WTC11 (cell line): Measurements from ENCODE around the gene GGN. TPM values are rescaled to one million over a fixed set of nuclear protein-coding genes. Genes with fewer than 3 reads are reported as not detected.
A peak's percentile ranks its signal among the peaks of the same experiment; 100 is the strongest.

Experiments used
- ATAC-seq: fragments of 200-7000 bp; cut with Tn5 transposase; 2 replicates; pipeline ENCODE4 v1.10.0; 2021; ENCODE audit warnings: mild to moderate bottlenecking, moderate library complexity
- CTCF ChIA-PET: fragments of 300-600 bp; sonication (Branson Sonifier 250); formaldehyde crosslinking; loops from one replicate; lab custom pipeline; 2021; ENCODE audit warnings: antibody characterized with exemption; lab: Charles Lee
- POLR2A ChIA-PET: fragments of 350-600 bp; sonication (Branson Sonifier 250); formaldehyde crosslinking; loops from one replicate; lab custom pipeline; 2021; ENCODE audit warnings: antibody characterized with exemption; lab: Charles Lee
- DNase-seq: peaks from one replicate; pipeline ENCODE4 v3.0.0; 2021; ENCODE audit warnings: low spot score
- H3K27ac Mint-ChIP-seq: 2 replicates; pipeline ENCODE4 v1.8.0; 2021; ENCODE audit warnings: mixed read lengths
- H3K27me3 Mint-ChIP-seq: 2 replicates; pipeline ENCODE4 v1.8.0; 2021; ENCODE audit warnings: low read depth, mild to moderate bottlenecking, moderate library complexity, mixed read lengths
- H3K36me3 Mint-ChIP-seq: 2 replicates; pipeline ENCODE4 v1.8.0; 2021; ENCODE audit warnings: mixed read lengths
- H3K4me1 Mint-ChIP-seq: 2 replicates; pipeline ENCODE4 v1.8.0; 2022; ENCODE audit warnings: mixed read lengths
- H3K4me3 Mint-ChIP-seq: 2 replicates; pipeline ENCODE4 v1.8.0; 2021; ENCODE audit warnings: mild to moderate bottlenecking, moderate library complexity, mixed read lengths
- H3K9me3 Mint-ChIP-seq: 2 replicates; pipeline ENCODE4 v1.8.0; 2021; ENCODE audit warnings: mixed read lengths
- ATF2 ChIP-seq: sonication (generic); formaldehyde crosslinking; IDR thresholded peaks from 2 replicates; pipeline ENCODE4 v1.8.1; 2022; ENCODE audit warnings: low read depth, missing genetic modification reagents, borderline replicate concordance
- CREB1 ChIP-seq: sonication (generic); formaldehyde crosslinking; IDR thresholded peaks from 2 replicates; pipeline ENCODE4 v1.8.0; 2023; ENCODE audit warnings: mild to moderate bottlenecking, missing genetic modification reagents
- ERG ChIP-seq: fragments of 250-450 bp; sonication (Bioruptor Pico); IDR thresholded peaks from 2 replicates; pipeline ENCODE4 v1.8.0; 2021; ENCODE audit warnings: mild to moderate bottlenecking
- GTF2I ChIP-seq: fragments of 250-450 bp; sonication (Bioruptor Pico); conservative IDR thresholded peaks from 2 replicates; pipeline ENCODE4 v1.4.0; 2021; ENCODE audit warnings: mild to moderate bottlenecking
- HMGXB4 ChIP-seq: sonication (generic); formaldehyde crosslinking; IDR thresholded peaks from 2 replicates; pipeline ENCODE4 v1.8.1; 2023; ENCODE audit warnings: mild to moderate bottlenecking, moderate library complexity, missing genetic modification reagents
- IRF1 ChIP-seq: sonication (generic); formaldehyde crosslinking; IDR thresholded peaks from 2 replicates; pipeline ENCODE4 v1.8.0; 2023; ENCODE audit warnings: missing genetic modification reagents
- MYBL2 ChIP-seq: sonication (generic); formaldehyde crosslinking; IDR thresholded peaks from 2 replicates; pipeline ENCODE4 v1.8.1; 2023; ENCODE audit warnings: mild to moderate bottlenecking, moderate library complexity, missing genetic modification reagents
- NFE2L1 ChIP-seq: sonication (generic); formaldehyde crosslinking; IDR thresholded peaks from 2 replicates; pipeline ENCODE4 v1.8.1; 2023; ENCODE audit warnings: missing genetic modification reagents
- RELA ChIP-seq: sonication (generic); formaldehyde crosslinking; IDR thresholded peaks from 2 replicates; pipeline ENCODE4 v1.8.1; 2022; ENCODE audit warnings: missing genetic modification reagents, mild to moderate bottlenecking, borderline replicate concordance
- SP1 ChIP-seq: sonication (generic); formaldehyde crosslinking; conservative IDR thresholded peaks from 2 replicates; pipeline ENCODE4 v1.8.1; 2022; ENCODE audit warnings: missing genetic modification reagents
- STAT6 ChIP-seq: sonication (generic); formaldehyde crosslinking; conservative IDR thresholded peaks from 2 replicates; pipeline ENCODE4 v1.8.1; 2023; ENCODE audit warnings: mild to moderate bottlenecking, low read depth, missing genetic modification reagents, moderate library complexity
- ZNF121 ChIP-seq: sonication (generic); formaldehyde crosslinking; IDR thresholded peaks from 2 replicates; pipeline ENCODE4 v1.8.0; 2023; ENCODE audit warnings: missing genetic modification reagents
- ZNF263 ChIP-seq: sonication (generic); formaldehyde crosslinking; IDR thresholded peaks from 2 replicates; pipeline ENCODE4 v1.8.1; 2022; ENCODE audit warnings: low read depth, mild to moderate bottlenecking, moderate library complexity, missing genetic modification reagents
- ZNF416 ChIP-seq: fragments of 250-450 bp; sonication (Bioruptor Pico); IDR thresholded peaks from 2 replicates; pipeline ENCODE4 v1.9.0; 2021; ENCODE audit warnings: mild to moderate bottlenecking, inconsistent platforms
- ZNF671 ChIP-seq: fragments of 250-450 bp; sonication (Bioruptor Pico); IDR thresholded peaks from 2 replicates; pipeline ENCODE4 v1.8.0; 2021; ENCODE audit warnings: mild to moderate bottlenecking
- total RNA-seq: library from RNA; stranded (reverse); gene quantifications from 3 replicates; pipeline ENCODE4 v1.2.3, GENCODE V29; 2021
- TF ChIP-seq, protein P1 (sequence below): fragments of 250-450 bp; sonication (Bioruptor Pico); IDR thresholded peaks from 2 replicates; pipeline ENCODE4 v1.9.0; 2021; ENCODE audit warnings: mild to moderate bottlenecking

GGN gene
- total RNA-seq, 1 experiment from 2014 or later: 2.4 TPM

- H3K9me3 Mint-ChIP-seq: no peaks in the 10 kb centered on the region
- peak within 1 kb of the TSS; percentile 90 for H3K27ac Mint-ChIP-seq
- POLR2A ChIA-PET: no interaction called here
- ATAC-seq: peak; percentile 89
- peak; percentile 97 for DNase-seq
- H3K4me3 Mint-ChIP-seq: peak within 1 kb of the TSS; percentile 84
- TF ChIP-seq IRF1 (CRISPR knock-in tag) (no peak), STAT6 (CRISPR knock-in tag) (no peak), GTF2I (peak; percentile 97), MYBL2 (0 out of 2 replicates have a peak, but pooled peaks have one; percentile 50), SP1 (peak; percentile 40; the same call in 1 of the 2 replicates), ERG (CRISPR knock-in tag) (no peak)
- H3K27me3 Mint-ChIP-seq: peaks cover 2% of the 10 kb centered on the region; the same call in 1 of the 2 replicates
- CTCF ChIA-PET: interaction anchor here (5.2 kb wide), 1 partner anchor 30 kb away, joined by 29 read pairs; the partner anchor contains the start of gene FAM98C
- H3K4me1 Mint-ChIP-seq: peaks cover 32% of the 10 kb centered on the region
- H3K36me3 Mint-ChIP-seq: peaks cover 3% of the 10 kb centered on the region; the same call in 1 of the 2 replicates
Observed at GRCh38 chr19:38433268-38433733, 45.5 kb upstream of the GGN start, which contains the start of gene RYR1. Gene RYR1 (plus strand): TSS chr19:38433691. CDS start chr19:38433830, 139 bp downstream.

DNA sequence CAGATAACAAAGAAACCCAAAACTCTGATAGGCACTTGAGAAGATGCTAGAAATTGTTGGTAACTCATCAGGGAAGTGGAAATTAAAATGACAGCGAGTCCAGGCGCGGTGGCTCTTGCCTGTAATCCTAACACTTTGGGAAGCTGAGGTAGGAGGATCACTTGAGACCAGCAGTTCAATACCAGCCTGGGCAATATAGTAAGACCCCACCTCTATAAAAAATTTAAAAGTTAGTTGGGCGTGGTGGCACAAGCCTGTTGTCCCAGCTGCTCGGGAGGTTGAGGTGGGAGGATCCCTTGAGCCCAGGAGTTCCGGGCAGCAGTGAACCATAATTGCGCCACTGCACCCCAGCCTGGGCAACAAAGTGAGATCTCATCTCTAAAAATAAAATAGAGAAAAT lies 43.1 kb upstream of the GGN start:
- no peak for DNase-seq
- Mint-ChIP-seq H3K4me3 (no peak overlapping the region), H3K9me3 (no peaks in the 10 kb centered on the region), H3K4me1 (peaks cover 45% of the 10 kb centered on the region), H3K27me3 (peaks cover 2% of the 10 kb centered on the region; the same call in 1 of the 2 replicates), H3K27ac (no peak overlapping the region), H3K36me3 (no peaks in the 10 kb centered on the region)
- no peak for ATAC-seq
- CTCF ChIA-PET: interaction anchor here (0.7 to 5.2 kb wide), 4 partner anchors 28 to 203 kb away, joined by 3 to 29 read pairs (median 3); partner anchors contain the start of genes FAM98C and PSMD8
- POLR2A ChIA-PET: interaction anchor here (0.7 kb wide), 1 partner anchor 25 kb away, joined by 5 read pairs; no protein-coding TSS in a partner anchor
- TF ChIP-seq ZNF263 (CRISPR knock-in tag): no peak
- peak; percentile 58; the same call in 1 of the 2 replicates for TF ChIP-seq ZNF121 (CRISPR knock-in tag)
- TF ChIP-seq, protein P1, sequence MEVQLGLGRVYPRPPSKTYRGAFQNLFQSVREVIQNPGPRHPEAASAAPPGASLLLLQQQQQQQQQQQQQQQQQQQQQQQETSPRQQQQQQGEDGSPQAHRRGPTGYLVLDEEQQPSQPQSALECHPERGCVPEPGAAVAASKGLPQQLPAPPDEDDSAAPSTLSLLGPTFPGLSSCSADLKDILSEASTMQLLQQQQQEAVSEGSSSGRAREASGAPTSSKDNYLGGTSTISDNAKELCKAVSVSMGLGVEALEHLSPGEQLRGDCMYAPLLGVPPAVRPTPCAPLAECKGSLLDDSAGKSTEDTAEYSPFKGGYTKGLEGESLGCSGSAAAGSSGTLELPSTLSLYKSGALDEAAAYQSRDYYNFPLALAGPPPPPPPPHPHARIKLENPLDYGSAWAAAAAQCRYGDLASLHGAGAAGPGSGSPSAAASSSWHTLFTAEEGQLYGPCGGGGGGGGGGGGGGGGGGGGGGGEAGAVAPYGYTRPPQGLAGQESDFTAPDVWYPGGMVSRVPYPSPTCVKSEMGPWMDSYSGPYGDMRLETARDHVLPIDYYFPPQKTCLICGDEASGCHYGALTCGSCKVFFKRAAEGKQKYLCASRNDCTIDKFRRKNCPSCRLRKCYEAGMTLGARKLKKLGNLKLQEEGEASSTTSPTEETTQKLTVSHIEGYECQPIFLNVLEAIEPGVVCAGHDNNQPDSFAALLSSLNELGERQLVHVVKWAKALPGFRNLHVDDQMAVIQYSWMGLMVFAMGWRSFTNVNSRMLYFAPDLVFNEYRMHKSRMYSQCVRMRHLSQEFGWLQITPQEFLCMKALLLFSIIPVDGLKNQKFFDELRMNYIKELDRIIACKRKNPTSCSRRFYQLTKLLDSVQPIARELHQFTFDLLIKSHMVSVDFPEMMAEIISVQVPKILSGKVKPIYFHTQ: no peak
- no peak for TF ChIP-seq MYBL2
- TF ChIP-seq ZNF416 (CRISPR knock-in tag): no peak
- TF ChIP-seq, all 79 proteins: peak for 1

DNA sequence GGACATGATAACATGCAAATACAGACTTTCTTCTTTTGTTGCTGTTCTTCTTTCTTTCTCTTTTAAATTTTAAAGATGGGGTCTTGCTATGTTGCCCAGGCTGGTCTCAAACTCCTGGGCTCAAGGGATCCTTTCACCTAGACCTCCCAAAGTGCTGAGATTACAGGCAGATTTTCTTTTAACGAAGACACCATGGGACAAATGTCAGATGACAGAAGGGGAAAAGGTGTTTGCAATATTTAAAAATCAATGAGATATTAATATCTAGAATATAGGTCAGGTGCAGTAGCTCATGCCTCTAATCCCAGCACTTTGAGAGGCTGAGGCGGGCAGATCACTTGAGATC lies 42.0 kb upstream of the GGN start:
- ChIA-PET CTCF (interaction anchor here (5.2 kb wide), 1 partner anchor 27 kb away, joined by 29 read pairs; the partner anchor contains the start of gene FAM98C), POLR2A (no interaction called here)
- ATAC-seq: no peak
- DNase-seq: no peak
- peaks cover 2% of the 10 kb centered on the region; the same call in 1 of the 2 replicates for H3K27me3 Mint-ChIP-seq
- H3K36me3 Mint-ChIP-seq: no peaks in the 10 kb centered on the region
- no peak overlapping the region for H3K4me3 Mint-ChIP-seq
- H3K9me3 Mint-ChIP-seq: no peaks in the 10 kb centered on the region
- H3K4me1 Mint-ChIP-seq: peaks cover 40% of the 10 kb centered on the region
- peak overlapping the region; percentile 75; the same call in 1 of the 2 replicates for H3K27ac Mint-ChIP-seq
- no peak for TF ChIP-seq CREB1
- no peak for TF ChIP-seq NFE2L1
- TF ChIP-seq HMGXB4 (CRISPR knock-in tag): no peak
- no peak for TF ChIP-seq RELA (CRISPR knock-in tag)
- TF ChIP-seq ZNF671 (CRISPR knock-in tag): no peak
- TF ChIP-seq ATF2 (CRISPR knock-in tag): no peak
